NAMALWA (cell line): Measurements from ENCODE around the gene FAM186B.
A peak's percentile ranks its signal among the peaks of the same experiment; 100 is the strongest.

ENCODE experiments used
- DNase-seq: peaks from one replicate; pipeline ENCODE4 v3.0.0-alpha.2; 2015; ENCODE audit warnings: low spot score

The FAM186B gene

DNA sequence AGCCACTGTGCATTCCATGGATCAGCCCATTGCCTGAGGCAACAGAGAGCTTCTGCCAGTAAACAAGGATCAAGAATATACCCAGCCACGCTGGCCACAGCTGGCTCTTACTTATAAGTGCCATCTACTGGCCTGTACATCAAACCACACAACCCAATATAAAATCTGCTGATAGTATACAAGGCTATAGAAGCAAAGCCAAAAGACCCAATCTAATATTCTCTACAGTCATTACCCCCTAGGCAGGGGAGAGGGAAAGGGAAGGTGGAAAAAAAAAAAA, 4.4 kb upstream of the FAM186B start:
- DNase-seq = no peak

DNA sequence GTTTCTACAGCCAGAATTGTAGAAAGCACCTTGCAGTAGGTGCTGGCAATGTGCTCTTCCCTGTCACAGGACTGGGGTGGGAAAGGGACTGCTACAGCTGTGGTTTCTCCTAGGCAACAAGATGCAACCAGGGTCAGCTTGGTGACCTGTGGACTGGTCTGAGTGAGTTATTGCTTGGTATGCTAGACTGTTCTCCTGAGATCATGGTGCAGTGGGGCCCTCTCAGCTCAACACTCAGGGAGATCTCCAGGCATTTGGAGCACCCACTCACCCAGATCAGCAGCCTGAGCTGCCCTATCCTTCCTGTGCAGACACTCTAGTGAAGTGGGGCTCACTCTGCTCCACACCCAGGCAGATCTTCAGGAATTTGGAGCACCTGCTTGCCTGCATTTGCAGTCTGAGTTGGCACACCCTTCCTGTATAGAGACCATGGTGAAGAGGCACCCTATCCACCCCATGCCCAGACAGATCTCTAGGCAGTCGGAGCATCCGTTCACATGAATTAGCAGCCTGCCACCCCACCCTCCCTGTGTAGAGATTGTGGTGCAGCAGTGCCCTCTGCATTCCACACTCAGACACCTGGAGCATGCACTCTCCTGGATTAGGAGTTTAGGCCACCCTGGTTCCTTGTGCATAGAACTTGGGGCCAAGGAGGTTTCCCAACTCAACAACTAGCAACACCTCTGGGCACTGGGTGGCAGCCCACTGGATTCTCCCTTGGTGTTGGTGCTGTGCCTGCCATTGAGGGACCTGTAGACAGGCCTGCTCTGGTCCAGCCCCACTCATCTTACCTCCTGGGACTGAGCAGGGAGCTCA, 3.8 kb upstream of the FAM186B start:
- DNase-seq = no peak

DNA sequence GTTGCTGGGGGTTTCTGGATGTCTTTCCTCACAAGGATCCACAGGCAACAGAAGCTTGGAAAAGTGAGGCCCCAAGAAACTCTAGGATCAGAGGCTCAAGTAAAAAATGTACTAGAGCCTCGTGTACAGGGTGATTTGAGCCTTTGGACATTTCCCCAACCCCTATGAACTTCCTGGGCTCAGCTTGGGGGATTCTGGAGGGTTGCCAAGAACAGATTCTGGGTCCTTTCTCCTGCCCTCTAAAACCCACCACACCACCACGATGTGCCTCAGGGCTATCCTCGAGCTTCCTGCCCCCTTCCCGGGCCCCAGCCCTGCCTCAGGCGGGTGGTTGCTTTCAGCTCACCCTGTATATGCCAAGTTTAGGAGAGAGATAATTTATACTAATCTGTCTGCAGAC, 583 bp downstream of the FAM186B start:
- no peak for DNase-seq

DNA sequence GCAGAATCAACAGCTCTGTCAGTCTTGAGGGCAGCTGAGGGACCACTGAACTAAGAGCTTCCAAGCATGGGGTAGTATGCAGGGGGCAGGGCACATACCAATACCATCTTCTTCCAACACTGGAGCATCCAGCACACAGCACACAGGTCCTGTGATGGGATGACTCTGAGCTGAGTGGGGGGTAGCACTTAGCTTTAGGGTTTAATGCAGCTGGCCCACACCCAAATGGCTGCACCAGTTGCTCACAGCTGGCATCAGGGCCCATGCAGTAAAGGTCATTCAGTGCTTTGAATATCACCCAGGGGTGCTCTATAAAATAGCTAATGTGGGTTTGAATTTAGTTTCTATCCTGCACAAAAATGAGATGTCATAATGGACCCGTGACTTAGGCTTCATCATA, 1.7 kb downstream of the FAM186B start:
- DNase-seq = no peak

DNA sequence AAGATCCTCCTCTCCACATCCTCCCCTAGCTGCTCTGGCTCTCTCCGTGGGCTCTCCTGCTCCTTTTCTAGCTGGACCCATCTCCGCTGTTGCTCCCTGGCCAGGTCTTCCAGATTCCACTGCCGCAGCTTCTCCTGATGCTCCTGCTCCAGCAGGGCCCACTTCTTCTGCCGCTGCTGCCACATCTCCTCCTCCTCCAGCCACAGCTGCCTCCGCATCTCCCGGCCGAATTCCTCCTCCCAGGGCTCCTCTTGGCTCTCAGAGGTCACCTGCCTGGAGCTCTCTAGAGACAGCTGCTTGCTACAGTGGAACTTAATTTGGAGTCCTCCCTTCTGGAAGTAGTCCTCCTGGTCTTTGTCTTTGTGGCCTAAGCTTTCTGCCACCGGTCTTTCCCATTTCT, 5.5 kb downstream of the FAM186B start:
- DNase-seq = no peak

DNA sequence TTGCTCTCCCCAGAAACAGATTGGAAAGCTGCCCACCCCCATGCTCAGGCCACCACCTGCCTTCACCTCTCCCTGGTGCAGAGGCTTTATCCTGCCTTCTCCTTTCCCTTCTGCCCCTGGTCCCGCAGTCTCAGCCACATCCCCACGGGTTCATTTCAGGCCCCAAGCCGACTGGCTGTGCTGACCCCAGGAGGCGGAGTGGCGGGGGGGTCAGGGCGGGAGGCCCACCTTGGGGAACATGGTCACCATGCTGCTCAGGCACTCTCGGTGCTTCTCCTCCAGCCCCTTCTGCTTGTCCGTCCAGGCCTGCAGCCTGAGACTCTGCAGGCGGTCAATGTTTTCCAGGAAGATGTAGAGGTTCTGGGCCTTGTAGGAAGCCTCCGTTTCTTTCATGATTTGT, 6.9 kb downstream of the FAM186B start:
- DNase-seq = no peak

DNA sequence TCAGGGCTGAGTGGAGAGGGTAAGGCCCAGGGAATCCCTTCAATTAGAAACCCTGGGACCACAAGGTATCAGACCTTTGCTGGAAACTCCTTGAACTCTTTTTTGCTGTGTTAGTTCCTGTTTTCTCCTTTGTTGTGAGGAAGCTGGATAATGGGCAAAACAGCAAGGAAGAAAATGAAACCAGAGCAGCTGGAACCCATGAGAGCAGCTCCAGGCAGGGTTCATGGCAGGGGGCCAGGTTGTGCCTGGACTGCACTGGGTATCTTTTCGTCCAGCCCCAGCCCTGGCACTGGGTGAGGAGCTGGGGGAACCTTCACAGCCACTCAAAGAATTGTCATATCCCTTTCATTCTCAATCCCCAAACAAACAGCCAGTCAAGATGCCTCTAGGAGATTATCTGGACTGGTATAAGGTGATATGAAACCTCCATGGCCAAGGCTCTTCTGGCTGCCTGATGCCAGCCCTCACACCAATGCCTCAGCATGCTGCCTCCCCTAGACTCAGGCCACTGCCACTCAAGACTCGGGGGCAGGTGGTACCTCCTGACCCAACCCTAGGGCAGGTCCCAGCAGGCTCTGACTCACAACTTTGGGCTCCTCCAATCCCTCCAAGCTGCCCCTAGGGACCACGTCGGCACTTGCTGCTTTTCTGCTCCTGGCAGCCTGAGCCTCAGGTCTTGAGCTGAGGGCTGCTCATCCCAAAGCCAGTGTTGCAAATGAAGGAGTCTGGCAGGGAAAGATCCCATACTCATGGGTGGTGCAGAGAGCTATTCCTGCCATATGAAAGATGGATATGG, 16.5 kb downstream of the FAM186B start:
- no peak for DNase-seq

DNA sequence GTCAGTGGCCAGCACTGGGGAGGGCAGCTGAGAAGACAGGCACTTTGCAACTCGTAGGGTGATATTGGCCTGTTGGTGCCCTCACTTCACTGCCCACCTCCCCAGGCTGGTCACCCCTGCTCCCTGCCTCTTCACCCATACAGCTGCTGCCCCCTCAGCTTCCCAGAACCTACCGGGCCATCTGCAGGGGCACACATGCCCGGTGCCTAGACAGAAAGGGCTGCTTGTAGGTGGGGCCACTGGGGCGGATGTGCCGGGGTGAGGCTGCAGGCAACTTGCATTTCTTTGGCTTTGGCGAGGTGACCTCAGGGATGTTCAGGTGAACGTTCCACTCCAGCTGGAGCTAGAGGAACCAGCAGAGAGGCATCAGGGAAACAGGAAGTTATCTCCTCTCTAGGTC, 17.2 kb downstream of the FAM186B start:
- no peak for DNase-seq

DNA sequence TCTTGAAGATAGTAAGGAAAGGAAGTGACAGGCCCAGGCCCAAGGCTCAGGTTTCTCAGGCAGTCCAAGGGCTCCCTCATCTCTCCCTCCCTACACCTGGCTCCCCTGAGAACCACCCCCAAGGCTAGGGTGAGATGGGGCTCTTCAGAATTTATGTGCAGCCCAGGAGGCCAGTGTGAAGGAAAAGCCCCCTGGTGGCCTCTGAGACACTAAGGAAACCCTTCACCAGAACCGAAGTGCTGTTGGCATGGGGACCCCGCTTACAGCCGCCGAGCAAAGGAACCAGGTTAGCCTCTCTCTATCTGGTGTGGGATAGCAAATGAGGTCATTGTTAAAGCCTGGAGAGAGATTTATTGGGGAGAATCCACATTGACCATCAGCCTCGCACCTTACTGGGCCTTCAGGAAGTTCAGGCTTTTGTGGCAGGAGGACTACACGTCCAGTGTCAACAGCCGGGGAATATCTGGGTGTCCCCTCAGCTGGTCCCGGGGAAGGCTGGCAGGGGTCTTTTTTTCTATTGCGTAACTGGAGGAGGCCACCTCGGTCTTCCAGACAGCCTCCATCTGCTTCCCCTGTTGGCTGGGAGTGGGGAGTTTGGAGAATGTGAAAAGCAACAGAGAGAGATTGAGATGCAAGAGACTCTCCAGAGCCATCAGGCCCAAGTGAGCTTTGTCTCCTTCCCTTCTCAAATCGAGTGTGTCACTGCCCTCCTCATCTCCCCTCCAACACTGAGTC, 18.1 kb downstream of the FAM186B start:
- DNase-seq = no peak

DNA sequence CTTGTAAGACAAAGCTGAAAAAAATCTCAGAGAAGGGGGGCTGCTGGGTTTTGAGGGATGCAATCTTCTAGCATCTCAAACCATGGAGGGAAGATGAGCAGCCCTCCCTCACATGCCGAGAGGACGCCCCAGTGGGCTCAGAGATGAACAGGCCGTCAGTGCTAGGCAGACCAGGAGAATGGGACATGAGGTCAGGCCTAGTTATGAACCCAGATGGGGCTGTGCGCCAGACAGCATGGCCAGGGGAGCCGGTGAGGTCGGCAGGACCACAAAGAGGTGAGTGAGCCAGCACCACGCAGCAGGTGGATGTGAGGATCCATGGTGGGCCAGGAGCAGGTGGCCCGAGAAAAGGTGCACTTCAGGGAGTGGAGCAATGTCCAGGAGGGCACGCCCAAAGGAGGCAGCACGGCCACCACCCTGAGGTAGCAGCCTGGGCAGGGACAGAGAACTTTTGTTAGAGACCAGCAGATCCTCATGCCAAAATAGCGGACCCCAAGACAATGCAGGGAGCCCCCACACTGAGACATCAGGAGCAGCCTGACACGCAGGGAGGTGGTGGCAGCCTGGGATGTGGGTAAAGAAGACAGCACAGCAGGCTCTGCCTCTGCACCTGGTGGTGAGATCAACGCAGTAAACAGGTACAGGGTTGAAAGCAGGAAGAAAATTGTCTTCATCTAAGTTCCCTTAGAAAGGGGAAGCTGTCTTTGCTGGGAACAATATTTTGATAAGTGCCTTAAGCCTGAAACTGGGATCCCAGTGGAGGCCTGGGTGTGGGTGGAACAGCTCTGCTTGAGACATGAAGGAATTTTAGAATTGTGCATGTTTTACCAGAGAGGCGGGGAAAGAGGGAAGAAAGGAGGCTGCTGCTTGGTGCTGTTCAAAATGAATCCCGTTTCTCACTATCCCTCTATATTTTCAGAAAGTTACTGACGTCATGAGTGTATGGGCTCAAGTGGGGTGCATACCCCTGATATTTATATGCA, 19.7 kb downstream of the FAM186B start:
- DNase-seq = no peak

DNA sequence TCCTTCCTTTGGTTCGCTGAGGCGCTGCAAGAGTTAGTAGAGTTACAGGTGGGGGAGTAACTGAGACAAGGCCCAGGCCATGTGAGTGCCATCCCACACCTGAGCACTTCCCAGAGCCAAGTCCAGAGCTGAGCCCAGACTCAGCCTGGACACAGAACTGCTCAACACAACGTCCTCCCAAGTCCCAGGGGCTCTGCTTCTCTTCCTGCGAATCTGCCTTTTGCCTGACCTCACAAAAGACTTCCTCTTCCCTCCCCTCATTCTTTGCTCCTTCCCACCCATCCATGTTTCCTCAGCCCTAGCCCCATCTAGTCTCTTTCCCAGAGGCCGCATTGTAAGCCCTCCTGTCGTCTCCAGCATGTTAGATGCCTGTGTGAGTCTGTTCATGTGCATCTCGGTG, 20.8 kb downstream of the FAM186B start:
- no peak for DNase-seq

DNA sequence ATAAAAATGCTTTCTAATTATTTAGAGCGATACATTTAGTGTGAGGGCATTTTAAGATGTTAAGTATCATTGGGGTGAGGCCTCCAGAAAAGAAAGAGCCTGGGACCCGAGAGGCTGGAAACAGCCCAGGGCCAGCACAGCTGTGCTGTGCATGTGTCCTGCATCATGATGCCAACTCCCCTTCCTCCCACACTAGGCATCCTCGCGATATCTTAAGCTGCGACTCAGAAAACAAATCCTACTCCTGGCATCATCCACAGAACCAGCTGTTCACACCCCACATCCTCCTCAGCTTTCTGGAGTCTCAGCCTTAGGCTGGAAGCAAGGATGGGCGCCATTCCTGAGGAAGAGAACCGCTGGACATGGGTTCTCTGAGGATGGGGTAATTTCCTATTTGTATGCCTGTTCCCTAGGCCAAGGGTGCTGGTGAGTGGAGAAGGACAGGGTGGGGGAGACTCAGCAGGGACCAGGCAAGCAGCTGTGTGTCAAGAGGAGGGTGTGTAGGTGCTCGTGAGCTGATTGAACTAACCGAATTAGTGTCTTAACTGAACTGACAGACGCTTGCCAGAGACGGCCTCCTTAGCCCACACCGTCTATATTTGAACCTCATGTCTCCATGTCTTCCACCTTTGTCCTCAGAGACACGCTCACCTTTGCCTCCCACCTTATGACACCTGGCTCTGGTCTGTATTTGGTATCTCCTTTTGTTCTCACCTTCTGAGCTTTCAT, 21.9 kb downstream of the FAM186B start:
- DNase-seq = no peak

DNA sequence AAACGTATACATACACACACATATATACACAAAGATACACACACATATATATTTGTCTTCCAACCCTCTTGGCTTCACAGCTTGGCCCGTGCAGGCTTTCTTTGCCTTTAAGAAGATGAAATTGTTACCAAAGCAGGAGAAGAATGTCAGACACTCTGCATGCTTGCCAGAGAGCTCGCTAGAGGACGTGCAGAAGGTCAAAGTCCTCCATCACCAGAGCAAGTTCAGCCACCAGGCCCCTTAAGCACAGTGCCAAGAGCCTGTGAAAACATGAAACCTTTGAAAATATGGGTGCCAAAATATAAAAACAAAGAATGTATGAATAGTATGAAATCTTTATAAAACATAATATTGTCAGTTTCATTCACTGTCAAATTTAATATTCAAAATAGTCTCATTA, 22.6 kb downstream of the FAM186B start:
- no peak for DNase-seq

DNA sequence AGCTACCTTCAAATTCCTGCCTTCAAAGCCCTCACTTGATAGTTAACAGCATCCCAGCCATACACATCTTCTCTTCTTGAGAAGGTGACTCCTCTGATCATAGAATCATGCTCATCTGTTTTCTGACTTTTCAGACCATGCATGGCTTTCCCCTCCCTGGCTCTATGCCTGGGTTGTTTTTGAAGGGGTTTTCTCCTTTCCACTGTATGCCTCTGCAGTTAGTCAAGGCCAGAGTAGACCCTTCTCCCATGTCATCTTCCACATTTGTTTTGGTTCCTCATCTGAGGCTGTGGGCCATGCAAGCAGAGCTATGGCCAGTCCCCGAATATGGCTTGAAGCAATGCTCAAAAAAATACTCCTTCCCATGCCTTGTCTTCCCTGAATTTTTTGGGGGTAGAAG, 23.2 kb downstream of the FAM186B start:
- DNase-seq = no peak

DNA sequence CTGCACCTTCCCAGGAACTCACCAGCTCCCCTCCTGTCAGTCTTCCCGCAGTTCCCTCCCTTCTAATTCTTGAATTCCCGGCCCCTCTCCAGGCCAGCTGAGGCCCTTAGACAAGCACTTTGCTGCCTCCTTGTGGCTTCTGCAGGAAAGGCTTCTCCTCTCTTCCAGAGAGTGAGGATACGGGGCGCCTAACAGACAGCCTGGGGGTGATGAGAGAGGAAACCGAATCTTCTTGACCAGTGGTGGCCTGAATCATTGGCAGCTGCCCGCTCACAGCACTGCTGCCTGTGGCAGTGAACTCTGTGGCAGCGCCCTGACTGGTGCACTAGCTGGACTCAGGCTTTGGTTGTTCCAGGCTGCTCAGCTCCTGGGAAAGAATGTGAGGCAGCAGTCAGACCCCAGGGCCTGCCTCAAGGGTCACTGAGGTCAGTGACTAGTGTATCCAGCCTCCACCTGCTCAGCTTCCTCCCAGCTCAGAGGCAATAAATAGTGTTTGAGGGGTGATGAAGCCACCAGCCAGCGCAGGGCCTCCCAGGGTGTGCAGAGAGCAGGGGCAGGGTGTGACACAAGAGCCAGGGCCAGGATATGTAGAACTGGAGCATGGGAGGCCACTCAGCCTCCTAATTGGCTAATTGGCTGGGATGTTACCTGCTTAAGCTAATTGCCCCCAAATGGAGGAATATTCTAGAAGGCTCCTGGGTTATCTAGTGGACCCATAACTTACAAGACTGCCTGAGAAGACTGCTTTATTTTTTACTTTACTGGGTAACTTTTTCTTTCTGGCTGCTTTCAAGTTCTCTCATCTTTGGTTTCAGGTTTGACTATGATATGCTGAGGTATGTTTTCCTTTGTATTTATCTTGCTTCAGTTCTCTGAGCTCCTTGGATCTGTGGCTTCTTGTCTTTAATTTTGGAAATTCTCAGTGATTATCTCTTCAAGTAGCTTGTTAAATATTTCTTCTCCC, 24.6 kb downstream of the FAM186B start:
- DNase-seq = peak; percentile 71

DNA sequence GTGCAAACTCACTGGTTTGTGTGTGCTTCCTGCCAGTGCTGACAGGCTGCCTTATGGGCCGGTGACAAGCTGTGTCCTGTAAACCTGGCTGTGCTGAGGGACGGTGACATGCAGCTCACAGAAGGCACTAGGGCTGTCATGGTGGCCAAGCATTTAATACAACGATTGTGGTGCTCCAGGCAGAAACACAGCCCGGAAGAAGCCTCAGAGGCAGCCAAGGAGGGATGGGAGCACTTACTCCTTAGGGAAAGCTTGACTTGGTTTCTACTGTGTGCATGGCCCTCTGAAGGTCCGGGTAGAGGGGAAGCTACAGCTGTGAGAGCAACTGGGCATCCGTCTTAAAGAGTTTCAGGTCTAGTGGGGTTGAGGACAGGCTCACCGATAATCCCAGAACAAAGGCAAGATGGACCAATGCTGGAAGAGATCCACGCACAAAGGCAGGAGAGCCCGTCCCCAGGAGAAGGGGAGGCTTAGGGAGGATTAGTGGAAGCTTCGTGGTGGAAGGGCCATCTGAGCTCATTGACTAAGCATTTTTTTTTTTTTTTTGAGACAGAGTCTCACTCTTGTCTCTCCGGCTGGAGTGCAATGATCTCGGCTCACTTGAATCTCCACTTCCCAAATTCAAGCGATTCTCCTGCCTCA, 26.8 kb downstream of the FAM186B start:
- no peak for DNase-seq

DNA sequence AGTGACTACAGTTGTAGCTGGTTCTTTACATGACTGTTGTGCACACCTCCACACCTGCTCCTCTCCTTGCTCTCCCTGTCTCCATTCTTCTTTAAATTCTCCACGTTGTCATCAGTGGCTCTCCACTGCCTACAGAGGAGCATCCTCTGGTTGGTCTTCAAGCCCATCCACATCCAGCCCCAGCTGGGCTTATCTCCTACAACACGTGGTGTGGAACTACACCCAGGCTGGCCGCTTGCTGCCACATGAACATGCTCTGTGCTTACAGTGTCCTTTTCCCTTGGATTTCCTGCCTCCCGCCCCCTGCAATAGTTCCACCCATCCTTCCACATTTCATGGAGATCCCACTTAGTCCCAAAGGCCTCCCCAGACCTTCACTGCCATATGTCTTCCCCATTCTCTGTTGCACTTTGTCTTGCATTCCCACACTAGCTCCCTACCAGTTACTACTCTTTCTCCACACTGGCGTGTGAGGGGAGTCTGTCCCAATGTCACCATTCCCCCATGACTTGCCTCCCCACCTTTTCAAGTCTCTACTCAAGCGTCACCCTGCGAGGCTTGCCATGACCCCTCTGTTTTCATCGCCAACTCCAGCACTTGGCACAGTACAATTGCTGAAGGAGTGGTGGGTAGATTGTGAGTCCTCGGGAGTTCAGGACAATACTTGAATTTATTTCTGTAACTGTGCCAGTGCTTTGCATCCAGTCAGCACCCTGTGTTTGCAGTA, 27.7 kb downstream of the FAM186B start:
- no peak for DNase-seq

DNA sequence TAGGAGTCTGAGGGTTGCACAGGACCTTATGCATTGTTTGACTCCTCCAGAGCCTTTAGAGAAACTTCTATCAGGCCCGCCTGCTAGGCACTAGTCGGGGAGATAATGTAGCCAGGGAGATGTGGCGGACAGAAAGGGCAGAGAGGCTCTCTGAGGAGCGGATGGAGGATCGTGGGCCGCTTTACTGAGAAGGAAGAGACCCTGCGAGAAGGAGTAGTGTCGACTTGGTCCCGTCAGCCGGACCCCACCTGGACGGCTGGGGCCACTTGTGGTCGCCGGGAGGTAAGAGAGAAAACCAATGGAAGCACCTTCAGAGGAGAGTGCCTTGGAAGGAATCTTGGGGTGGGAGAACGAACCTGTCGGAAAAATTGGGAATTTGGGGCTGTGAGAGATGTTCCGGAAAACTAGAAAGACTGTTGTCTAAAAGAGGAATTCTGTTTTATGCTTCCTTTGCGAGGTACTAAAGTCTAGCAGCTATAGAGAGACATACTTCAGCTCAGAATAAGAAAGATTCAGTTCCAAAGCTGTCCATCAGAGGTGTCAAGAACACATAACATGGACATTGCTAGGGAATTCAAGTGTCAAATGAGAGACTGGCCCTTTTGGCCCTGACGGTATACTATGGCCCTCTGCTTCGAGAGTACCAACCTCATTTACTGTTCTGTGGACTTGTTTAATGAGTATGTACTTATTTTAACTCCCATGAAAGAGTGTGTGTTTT, 36.8 kb downstream of the FAM186B start:
- DNase-seq = peak; percentile 61
